ENCODE results near the gene TMPRSS2.

DNA sequence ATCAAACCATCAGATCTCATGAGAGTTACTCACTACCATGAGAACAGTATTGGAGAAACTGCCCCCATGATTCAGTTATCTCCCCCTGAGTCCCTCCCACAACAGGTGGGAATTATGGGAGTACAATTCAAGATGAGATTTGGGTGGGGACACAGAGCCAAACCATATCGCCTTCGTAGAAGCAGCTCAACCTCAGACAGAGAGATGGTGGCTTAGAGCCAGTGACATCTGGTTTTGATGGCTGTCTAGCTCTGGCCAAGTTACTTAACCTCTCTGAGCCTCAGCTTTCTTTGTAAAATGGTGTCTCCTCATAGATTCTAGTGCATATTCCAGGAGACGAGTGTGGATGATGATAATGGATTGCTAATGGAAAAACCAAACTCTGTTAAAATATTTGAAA lies 54.8 kb downstream of the TMPRSS2 start:
- TF ChIP-seq, protein P1, sequence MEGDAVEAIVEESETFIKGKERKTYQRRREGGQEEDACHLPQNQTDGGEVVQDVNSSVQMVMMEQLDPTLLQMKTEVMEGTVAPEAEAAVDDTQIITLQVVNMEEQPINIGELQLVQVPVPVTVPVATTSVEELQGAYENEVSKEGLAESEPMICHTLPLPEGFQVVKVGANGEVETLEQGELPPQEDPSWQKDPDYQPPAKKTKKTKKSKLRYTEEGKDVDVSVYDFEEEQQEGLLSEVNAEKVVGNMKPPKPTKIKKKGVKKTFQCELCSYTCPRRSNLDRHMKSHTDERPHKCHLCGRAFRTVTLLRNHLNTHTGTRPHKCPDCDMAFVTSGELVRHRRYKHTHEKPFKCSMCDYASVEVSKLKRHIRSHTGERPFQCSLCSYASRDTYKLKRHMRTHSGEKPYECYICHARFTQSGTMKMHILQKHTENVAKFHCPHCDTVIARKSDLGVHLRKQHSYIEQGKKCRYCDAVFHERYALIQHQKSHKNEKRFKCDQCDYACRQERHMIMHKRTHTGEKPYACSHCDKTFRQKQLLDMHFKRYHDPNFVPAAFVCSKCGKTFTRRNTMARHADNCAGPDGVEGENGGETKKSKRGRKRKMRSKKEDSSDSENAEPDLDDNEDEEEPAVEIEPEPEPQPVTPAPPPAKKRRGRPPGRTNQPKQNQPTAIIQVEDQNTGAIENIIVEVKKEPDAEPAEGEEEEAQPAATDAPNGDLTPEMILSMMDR (IDR thresholded peaks at IDR 0.05), result no peak
- no peak for TF ChIP-seq POLR2A (IDR thresholded peaks at IDR 0.05)
